Endothelial cell (in vitro differentiated cells): ENCODE data around the gene EFCAB14. TPM values are rescaled to one million over a fixed set of nuclear protein-coding genes. Genes with fewer than 3 reads are reported as not detected.
A peak's percentile ranks its signal among the peaks of the same experiment; 100 is the strongest.

Source experiments
- DNase-seq: peaks from one replicate; pipeline ENCODE4 v3.0.0; 2021; ENCODE audit warnings: low spot score
- H3K27ac Mint-ChIP-seq: one replicate; pipeline ENCODE4 v1.8.0; 2021; ENCODE audit warnings: mixed read lengths, inconsistent platforms; ENCODE audit not compliant: unreplicated experiment
- H3K27me3 Mint-ChIP-seq: one replicate; pipeline ENCODE4 v1.8.0; 2021; ENCODE audit warnings: mild to moderate bottlenecking, moderate library complexity, mixed read lengths, inconsistent platforms; ENCODE audit not compliant: unreplicated experiment
- H3K36me3 Mint-ChIP-seq: one replicate; pipeline ENCODE4 v1.8.0; 2021; ENCODE audit warnings: mild to moderate bottlenecking, low read depth, mixed read lengths, inconsistent platforms; ENCODE audit not compliant: unreplicated experiment
- H3K4me1 Mint-ChIP-seq: one replicate; pipeline ENCODE4 v1.8.0; 2021; ENCODE audit warnings: mild to moderate bottlenecking, mixed read lengths, inconsistent platforms; ENCODE audit not compliant: unreplicated experiment
- H3K4me3 Mint-ChIP-seq: one replicate; pipeline ENCODE4 v1.8.0; 2021; ENCODE audit warnings: mild to moderate bottlenecking, mixed read lengths, inconsistent platforms; ENCODE audit not compliant: unreplicated experiment
- H3K9me3 Mint-ChIP-seq: one replicate; pipeline ENCODE4 v1.8.0; 2021; ENCODE audit warnings: mixed read lengths, inconsistent platforms; ENCODE audit not compliant: unreplicated experiment
- CTCF ChIP-seq: fragments of 200-600 bp; sonication (generic); IDR thresholded peaks from one replicate; pipeline ENCODE4 v1.5.0; 2021; ENCODE audit warnings: antibody characterized with exemption; ENCODE audit not compliant: unreplicated experiment
- total RNA-seq: library from RNA; stranded (reverse); fragmentation: NEBNext Ultra II Directional; extraction: Animal tissue kit (Norgen Biotek cat#: 25700); gene quantifications from one replicate; pipeline ENCODE4 v1.2.1, GENCODE V29; 2021; ENCODE audit not compliant: unreplicated experiment

EFCAB14 gene
- total RNA-seq, 1 donor from 2014 or later: 325 TPM

- peaks cover 3% of the 10 kb centered on the region for H3K27me3 Mint-ChIP-seq
- peaks cover 10% of the 10 kb centered on the region for H3K4me1 Mint-ChIP-seq
- no peak for DNase-seq
- no peak overlapping the region for H3K4me3 Mint-ChIP-seq
- H3K9me3 Mint-ChIP-seq: no peaks in the 10 kb centered on the region
- H3K36me3 Mint-ChIP-seq: peaks cover 72% of the 10 kb centered on the region
- TF ChIP-seq CTCF: no peak
- no peak overlapping the region for H3K27ac Mint-ChIP-seq
Observed at GRCh38 chr1:46677339-46677738, 41.6 kb downstream of the EFCAB14 start.

- Mint-ChIP-seq H3K36me3 (peaks cover 66% of the 10 kb centered on the region), H3K4me3 (no peak overlapping the region), H3K27ac (no peak overlapping the region), H3K27me3 (peaks cover 3% of the 10 kb centered on the region), H3K9me3 (no peaks in the 10 kb centered on the region), H3K4me1 (peaks cover 2% of the 10 kb centered on the region)
- no peak for DNase-seq
- TF ChIP-seq CTCF: no peak
Observed at GRCh38 chr1:46676531-46676930, 42.4 kb downstream of the EFCAB14 start.

- Mint-ChIP-seq H3K27ac (no peak overlapping the region), H3K4me1 (peaks cover 2% of the 10 kb centered on the region), H3K27me3 (peaks cover 3% of the 10 kb centered on the region), H3K9me3 (no peaks in the 10 kb centered on the region), H3K36me3 (peaks cover 61% of the 10 kb centered on the region), H3K4me3 (no peak overlapping the region)
- no peak for TF ChIP-seq CTCF
- no peak for DNase-seq
Observed at GRCh38 chr1:46675549-46676314, 43.2 kb downstream of the EFCAB14 start.

GRCh38 chr1:46673749-46674182, 45.1 kb downstream of the EFCAB14 start:
- Mint-ChIP-seq H3K27me3 (peaks cover 3% of the 10 kb centered on the region), H3K4me3 (no peak overlapping the region), H3K27ac (no peak overlapping the region), H3K9me3 (no peaks in the 10 kb centered on the region), H3K36me3 (peaks cover 48% of the 10 kb centered on the region), H3K4me1 (no peaks in the 10 kb centered on the region)
- DNase-seq: no peak
- TF ChIP-seq CTCF: no peak

- H3K27ac Mint-ChIP-seq: no peak overlapping the region
- H3K27me3 Mint-ChIP-seq: peaks cover 3% of the 10 kb centered on the region
- no peaks in the 10 kb centered on the region for H3K4me1 Mint-ChIP-seq
Observed at GRCh38 chr1:46672696-46673095, 46.2 kb downstream of the EFCAB14 start.

More at GRCh38 chr1:46672696-46673095, 46.2 kb downstream of the EFCAB14 start:
- Mint-ChIP-seq H3K9me3 (no peaks in the 10 kb centered on the region), H3K36me3 (peaks cover 41% of the 10 kb centered on the region), H3K4me3 (peak overlapping the region; percentile 33)
- no peak for TF ChIP-seq CTCF
- DNase-seq: no peak
